Heart right ventricle (tissue), 16 donors: ENCODE measurements around the gene CELA3B. TPM values are rescaled to one million over a fixed set of nuclear protein-coding genes. Genes with fewer than 3 reads are reported as not detected.
"Not testable (repeated sequence)": the region's sequence is repeated elsewhere in the genome, so short reads cannot be mapped to it uniquely, and the experiment has no call there.

Experiments
- ATAC-seq, 8 donors: fragments of 200-7000 bp; cut with Tn5 transposase; one replicate each; pipeline ENCODE4 v1.9.1; 2020; ENCODE audit warnings: mild to moderate bottlenecking in 8 of 8, moderate library complexity in 8 of 8, moderate number of reproducible peaks in 1 of 8
- DNase-seq, 2 donors: peaks; one replicate each; pipeline ENCODE4 v3.0.0-alpha.2; 2020
- H3K27ac ChIP-seq, 10 donors: fragments of 200-600 bp; sonication (generic) in 2 of 10; one replicate each; pipeline versions ENCODE4 v1.5.0 to v1.8.0; 2020 to 2022; ENCODE audit warnings: mild to moderate bottlenecking in 3 of 10
- H3K27me3 ChIP-seq, 7 donors: fragments of 200-600 bp; one replicate each; pipeline ENCODE4 v1.8.0; 2021 to 2022; ENCODE audit warnings: mild to moderate bottlenecking in 2 of 7
- H3K36me3 ChIP-seq, 9 donors: fragments of 200-600 bp; sonication (generic) in 1 of 9; one replicate each; pipeline versions ENCODE4 v1.5.0 to v1.8.0; 2020 to 2022; ENCODE audit warnings: mild to moderate bottlenecking in 2 of 9
- H3K4me1 ChIP-seq, 9 donors: fragments of 200-600 bp; sonication (generic) in 1 of 9; one replicate each; pipeline versions ENCODE4 v1.5.0 to v1.8.0; 2020 to 2022; ENCODE audit warnings: mild to moderate bottlenecking in 4 of 9
- H3K4me3 ChIP-seq, 10 donors: fragments of 200-600 bp; sonication (generic) in 2 of 10; one replicate each; pipeline versions ENCODE4 v1.5.0 to v1.8.0; 2020 to 2022; ENCODE audit warnings: mild to moderate bottlenecking in 7 of 10, moderate library complexity in 2 of 10
- H3K9me3 ChIP-seq, 11 donors: fragments of 200-600 bp in 10 of 11; sonication (generic) in 2 of 11; one replicate each; pipeline versions ENCODE4 v1.5.0 to v1.8.0; 2013 to 2022; ENCODE audit warnings: mild to moderate bottlenecking in 2 of 11, control low read depth in 1 of 11, moderate library complexity in 1 of 11
- WGBS, 2 donors: extraction: QIAGEN DNeasy Blood & Tissue Kit; methylation state at CpG; one replicate each; pipeline ENCODE4 v1.1.7; 2013; ENCODE audit warnings: inconsistent platforms in 1 of 2; 5-methylcytosine and 5-hydroxymethylcytosine counted together
- intact Hi-C, 10 donors: fragments of 100-400 bp; cut with DNase I; formaldehyde crosslinking; loops; one replicate each; pipeline versions ENCODE4 v1.11.1 to v1.14.2; 2022
- polyA plus RNA-seq, 2 donors: library from polyadenylated mRNA; stranded (reverse); fragments of 200-250 nt; gene quantifications; one replicate each; pipeline ENCODE4 v1.2.3, GENCODE V29; 2013
- total RNA-seq, 10 donors: library from RNA; stranded (reverse); fragmentation: NEBNext Ultra II Directional in 3 of 10; extraction: Animal tissue kit (Norgen Biotek cat#: 25700) in 3 of 10; gene quantifications; one replicate each; pipeline versions ENCODE4 v1.2.1 to v1.2.4, GENCODE V29; 2021 to 2023
- TF ChIP-seq, protein P1 (sequence below), 9 donors: fragments of 200-600 bp; sonication (generic) in 2 of 9; IDR thresholded peaks; one replicate each; pipeline versions ENCODE4 v1.5.0 to v1.8.0; 2021 to 2022; ENCODE audit warnings: antibody characterized with exemption in 9 of 9, mild to moderate bottlenecking in 5 of 9, moderate library complexity in 1 of 9
- donor health status: Arrhythmogenic right ventricular cardiomyopathy.
- donor health status: ischemic (EF 13 %, LVEDD 7.1; RV severe dilation, severe dysfunction).
- donor health status: healthy with polysubstance abuse.
- donor health status: DM: no; HTN: yes; CAD: no.
- donor health status: DM: no; HTN: no; CAD: no.
- donor health status: ischemic (EF 25% LVEDD 6.9; RV normal size, moderate dysfunction).
- donor health status: ischemic (EF 25% LVEDD 5.7; RV mildly dilated, moderate dysfunction).
- donor health status: healthy.
- donor health status: DM: yes; HTN: yes; CAD: no.
- donor health status: Ischemic cardiomyopathy.
- donor health status: ischemic (EF 35%, LVEDD 5.7; RV mildly dilated, moderate dysfunction).
- donor health status: nonischemic (EF 11% LVEDD 7.7; RV severe dilation, severe dysfunction).
- donor health status: DM: yes; HTN: yes; CAD: no.
- donor health status: PGD.
- donor health status: ischemic (EF 29% LVEDD 5.4; RV normal size, mild dysfunction).
- donor health status: nonischemic (EF 23%, LVEDD 6.1; RV moderate dilation, normal function).

CELA3B gene
- total and polyA plus RNA-seq, 12 donors: 0.13 to 2.5 (median 1.3) TPM; not detected in 4

DNA sequence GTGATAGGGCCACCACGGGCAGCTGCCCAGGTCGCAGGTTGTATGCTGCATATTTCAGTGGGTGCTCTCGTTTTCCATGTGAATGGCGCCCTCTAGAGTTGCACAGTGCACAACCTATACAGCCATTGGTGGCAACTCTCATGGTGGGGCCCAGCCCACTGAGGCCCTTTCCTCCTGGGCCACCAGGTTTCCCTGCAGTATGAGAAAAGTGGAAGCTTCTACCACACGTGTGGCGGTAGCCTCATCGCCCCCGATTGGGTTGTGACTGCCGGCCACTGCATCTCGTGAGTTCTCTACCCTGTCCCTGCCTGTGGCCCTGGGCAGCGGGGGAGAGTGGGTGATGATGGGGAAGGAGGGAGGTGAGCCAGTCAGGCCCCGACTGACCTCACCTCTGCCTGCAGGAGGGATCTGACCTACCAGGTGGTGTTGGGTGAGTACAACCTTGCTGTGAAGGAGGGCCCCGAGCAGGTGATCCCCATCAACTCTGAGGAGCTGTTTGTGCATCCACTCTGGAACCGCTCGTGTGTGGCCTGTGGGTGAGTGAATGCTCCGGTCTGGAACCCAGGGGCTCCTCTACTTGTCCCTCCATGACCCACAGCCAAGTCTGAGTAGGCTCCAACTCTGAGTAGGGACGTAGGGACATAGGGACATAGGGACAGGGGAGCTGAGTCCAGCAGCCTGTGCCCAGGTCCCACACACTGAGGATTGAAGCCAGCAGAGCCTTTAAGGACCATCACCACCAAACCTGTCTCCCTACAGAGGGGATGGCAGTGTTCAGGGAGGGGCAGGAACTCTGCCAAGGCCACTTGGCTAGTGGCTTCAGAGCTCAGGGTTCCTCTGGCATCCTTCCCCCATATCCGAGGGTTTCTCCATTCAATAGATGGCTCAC is 28.7 kb downstream of the CELA3B start:
- H3K27me3 ChIP-seq, intact Hi-C loops, DNase-seq, H3K36me3 ChIP-seq, H3K4me3 ChIP-seq, H3K9me3 ChIP-seq, H3K27ac ChIP-seq, H3K4me1 ChIP-seq: not testable (repeated sequence)
- TF ChIP-seq, protein P1, sequence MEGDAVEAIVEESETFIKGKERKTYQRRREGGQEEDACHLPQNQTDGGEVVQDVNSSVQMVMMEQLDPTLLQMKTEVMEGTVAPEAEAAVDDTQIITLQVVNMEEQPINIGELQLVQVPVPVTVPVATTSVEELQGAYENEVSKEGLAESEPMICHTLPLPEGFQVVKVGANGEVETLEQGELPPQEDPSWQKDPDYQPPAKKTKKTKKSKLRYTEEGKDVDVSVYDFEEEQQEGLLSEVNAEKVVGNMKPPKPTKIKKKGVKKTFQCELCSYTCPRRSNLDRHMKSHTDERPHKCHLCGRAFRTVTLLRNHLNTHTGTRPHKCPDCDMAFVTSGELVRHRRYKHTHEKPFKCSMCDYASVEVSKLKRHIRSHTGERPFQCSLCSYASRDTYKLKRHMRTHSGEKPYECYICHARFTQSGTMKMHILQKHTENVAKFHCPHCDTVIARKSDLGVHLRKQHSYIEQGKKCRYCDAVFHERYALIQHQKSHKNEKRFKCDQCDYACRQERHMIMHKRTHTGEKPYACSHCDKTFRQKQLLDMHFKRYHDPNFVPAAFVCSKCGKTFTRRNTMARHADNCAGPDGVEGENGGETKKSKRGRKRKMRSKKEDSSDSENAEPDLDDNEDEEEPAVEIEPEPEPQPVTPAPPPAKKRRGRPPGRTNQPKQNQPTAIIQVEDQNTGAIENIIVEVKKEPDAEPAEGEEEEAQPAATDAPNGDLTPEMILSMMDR (IDR thresholded peaks at IDR 0.05): peak in 7 of 9 donors; percentile 32 to 55 (median 42)
- WGBS, 2 donors: 70% methylated on average over 18 of the region's 18 CpGs
- ATAC-seq: peak; percentile 51 to 82 (median 79)

DNA sequence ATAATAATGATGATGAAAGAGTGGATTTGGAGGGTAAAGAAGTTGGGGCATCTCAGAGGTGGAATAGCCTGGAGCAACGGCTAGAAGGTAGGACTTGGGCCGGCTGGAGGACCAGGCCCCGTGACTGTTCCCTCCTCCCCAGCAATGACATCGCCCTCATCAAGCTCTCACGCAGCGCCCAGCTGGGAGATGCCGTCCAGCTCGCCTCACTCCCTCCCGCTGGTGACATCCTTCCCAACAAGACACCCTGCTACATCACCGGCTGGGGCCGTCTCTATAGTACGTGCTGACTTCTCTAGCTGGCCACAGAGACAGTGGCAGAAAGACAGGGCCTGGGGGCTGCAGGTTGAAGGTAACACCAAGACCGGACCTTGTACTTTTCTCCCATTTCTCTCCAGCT is 29.9 kb downstream of the CELA3B start:
- H3K9me3 ChIP-seq, H3K27me3 ChIP-seq, H3K4me3 ChIP-seq, H3K4me1 ChIP-seq, H3K36me3 ChIP-seq, DNase-seq, ATAC-seq, H3K27ac ChIP-seq, intact Hi-C loops: not testable (repeated sequence)
- WGBS, 2 donors: 73 to 82% methylated on average over 13 of the region's 13 CpGs

DNA sequence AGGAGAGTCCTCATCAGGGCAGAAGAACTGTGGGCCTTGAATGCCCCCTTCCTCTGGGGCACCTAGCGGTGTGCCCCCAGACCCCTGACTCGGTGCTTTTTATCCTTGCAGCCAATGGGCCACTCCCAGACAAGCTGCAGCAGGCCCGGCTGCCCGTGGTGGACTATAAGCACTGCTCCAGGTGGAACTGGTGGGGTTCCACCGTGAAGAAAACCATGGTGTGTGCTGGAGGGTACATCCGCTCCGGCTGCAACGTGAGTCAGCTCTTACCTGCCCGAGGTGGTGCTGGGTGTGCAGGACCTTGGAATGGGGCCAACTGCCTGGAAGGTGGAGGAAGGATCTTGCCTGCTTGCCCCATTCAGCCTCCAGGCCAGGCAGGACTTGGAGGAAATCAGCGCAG is 30.4 kb downstream of the CELA3B start:
- DNase-seq, H3K36me3 ChIP-seq, intact Hi-C loops, H3K27ac ChIP-seq, H3K9me3 ChIP-seq, ATAC-seq, H3K27me3 ChIP-seq, H3K4me3 ChIP-seq, H3K4me1 ChIP-seq: not testable (repeated sequence)
- 80 to 88% methylated on average over 9 of the region's 10 CpGs for WGBS, 2 donors

DNA sequence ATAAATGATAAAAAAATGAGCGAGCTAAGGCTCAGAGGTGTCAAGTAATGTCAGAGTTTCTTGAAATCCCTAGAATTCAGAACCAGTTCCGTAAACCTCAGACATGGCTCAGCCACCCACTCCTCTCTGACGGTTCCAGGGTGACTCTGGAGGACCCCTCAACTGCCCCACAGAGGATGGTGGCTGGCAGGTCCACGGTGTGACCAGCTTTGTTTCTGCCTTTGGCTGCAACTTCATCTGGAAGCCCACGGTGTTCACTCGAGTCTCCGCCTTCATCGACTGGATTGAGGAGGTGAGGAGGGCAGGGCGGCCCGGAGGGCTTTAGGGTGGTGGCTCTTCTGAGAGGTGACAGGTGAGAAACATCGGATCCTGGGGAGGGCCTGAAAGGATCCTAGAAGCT is 32.7 kb downstream of the CELA3B start:
- H3K4me3 ChIP-seq, H3K4me1 ChIP-seq, intact Hi-C loops, H3K27ac ChIP-seq, H3K36me3 ChIP-seq, H3K27me3 ChIP-seq, H3K9me3 ChIP-seq, DNase-seq, ATAC-seq: not testable (repeated sequence)
- WGBS, 2 donors: 80 to 82% methylated on average over 10 of the region's 11 CpGs

DNA sequence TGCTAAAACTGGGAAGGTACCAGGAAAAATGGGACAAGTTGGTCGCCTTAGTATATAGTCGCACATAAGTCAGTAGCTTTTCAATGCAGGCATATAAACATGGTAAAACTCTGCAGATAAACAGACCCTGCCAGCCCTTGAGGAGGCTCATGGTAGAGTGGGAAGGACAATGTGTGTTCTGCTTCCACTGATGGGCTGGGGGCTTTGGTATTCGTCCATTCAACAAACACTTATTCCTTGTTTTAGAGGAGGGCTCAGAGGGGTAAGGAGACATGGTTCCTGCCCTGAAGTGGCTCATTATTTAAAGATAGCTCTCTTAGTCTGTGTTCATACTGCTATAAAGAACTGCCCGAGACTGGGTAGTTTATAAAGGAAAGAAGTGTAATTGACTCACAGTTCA is 35.9 kb downstream of the CELA3B start:
- ATAC-seq, H3K27me3 ChIP-seq, H3K4me1 ChIP-seq, H3K9me3 ChIP-seq, H3K36me3 ChIP-seq, H3K27ac ChIP-seq, DNase-seq, intact Hi-C loops, H3K4me3 ChIP-seq: not testable (repeated sequence)
- 70 to 74% methylated on average over 4 of the region's 4 CpGs for WGBS, 2 donors

DNA sequence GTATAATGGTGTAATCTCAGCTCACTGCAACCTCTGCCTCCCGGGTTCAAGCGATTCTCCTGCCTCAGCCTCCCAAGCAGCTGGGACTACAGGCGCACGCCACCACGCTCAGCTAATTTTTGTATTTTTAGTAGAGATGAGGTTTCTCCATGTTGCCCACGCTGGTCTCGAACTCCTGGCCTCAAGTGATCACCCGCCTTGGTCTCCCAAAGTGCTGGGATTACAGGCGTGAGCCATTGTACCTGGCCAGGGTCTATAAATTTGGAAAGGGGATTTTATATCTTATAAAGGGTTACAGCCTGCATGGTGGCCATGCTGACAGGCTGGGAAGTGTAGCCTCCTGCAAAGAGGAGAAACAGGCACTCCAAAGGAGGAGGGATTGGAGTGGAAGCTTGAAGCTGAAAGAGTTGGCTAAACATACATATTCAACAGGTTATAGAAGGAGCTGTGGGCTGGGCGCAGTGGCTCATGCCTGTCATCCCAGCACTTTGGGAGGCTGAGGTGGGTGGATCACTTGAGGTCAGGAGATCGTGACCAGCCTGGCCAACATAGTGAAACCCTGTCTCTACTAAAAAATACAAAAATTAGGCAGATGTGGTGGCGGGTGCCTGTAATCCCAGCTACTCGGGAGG is 37.9 kb downstream of the CELA3B start:
- intact Hi-C loops, H3K9me3 ChIP-seq, H3K36me3 ChIP-seq, H3K27ac ChIP-seq, DNase-seq, H3K4me3 ChIP-seq, H3K27me3 ChIP-seq, ATAC-seq: not testable (repeated sequence)
- WGBS, 2 donors: 89 to 93% methylated on average over 13 of the region's 13 CpGs
- peaks cover 0 to 16% (median 0%) of the 10 kb centered on the region in 9 donors for H3K4me1 ChIP-seq
